ENCODE measurements around the gene LRP2BP.
"Not testable (repeated sequence)": the region's sequence is repeated elsewhere in the genome, so short reads cannot be mapped to it uniquely, and the experiment has no call there.

LRP2BP gene

DNA sequence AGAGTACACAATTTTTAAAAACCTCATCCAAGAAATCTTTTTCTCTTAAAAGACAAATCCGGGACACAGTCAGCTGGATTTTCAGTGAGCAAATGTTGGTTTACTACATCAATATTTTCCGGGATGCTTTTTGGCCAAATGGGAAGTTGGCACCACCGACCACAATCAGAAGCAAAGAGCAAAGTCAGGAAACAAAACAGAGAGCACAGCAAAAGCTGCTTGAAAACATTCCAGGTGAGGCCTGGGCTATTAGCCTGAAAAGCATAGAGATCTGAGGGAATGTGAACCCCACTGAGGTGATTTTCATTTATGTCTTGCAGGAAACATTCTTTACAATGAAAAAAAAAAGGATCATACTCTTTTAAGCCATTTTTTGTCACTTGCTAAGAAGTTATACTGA, 33.9 kb downstream of the LRP2BP start:
- DNase-seq (ENCODE audit: low read depth in 2 of 2): no peak

DNA sequence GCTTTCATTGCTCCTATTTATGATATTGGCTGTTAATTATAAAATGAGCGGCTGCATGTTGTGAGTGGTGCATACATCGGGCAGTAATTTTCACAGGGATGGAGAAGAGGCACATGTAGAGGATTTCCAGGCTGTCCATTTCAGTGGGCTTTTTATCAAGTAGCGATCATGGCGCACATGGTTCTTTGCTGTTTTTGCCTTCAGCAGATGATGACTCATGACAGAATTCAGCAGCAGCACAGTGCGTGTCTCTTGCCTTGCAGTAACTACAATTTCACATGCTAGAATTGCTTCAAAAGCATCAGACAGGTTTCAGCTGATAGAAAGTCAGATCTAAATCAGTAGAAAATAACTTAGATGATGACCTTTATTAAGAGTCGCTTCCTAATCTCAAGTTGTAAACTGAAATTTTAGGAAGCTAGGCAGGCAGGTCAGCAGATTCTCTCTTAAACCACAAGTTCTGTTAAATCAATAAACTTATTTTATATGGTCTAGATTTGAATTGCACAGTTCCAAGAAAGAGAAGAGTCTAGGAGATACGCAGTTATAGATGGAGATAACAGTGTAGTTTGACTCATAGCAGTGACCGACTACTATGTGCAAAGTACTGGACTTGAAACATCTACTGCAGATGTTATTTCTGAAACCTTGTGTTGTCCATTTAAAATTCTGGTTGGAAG, 35.8 kb downstream of the LRP2BP start:
- DNase-seq (ENCODE audit: low read depth in 2 of 2): no peak

DNA sequence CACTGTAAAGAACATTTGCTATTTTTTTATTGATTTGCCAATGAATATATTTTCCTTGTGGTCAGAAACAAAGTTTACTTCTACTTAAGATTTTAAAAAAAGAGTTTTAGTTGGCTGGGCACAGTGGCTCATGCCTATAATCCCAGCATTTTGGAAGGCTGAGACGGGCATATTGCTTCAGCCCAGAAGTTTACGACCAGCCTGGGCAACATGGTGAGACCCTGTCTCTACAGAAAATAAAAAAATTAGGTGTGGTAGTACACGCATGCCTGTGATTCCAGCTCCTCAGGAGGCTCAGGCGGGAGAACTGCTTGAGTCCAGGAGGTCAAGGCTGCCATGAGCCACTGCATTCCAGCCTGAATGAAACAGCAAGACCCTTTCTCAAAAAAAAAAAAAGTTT, 36.8 kb downstream of the LRP2BP start:
- no peak for DNase-seq (ENCODE audit: low read depth in 2 of 2)

DNA sequence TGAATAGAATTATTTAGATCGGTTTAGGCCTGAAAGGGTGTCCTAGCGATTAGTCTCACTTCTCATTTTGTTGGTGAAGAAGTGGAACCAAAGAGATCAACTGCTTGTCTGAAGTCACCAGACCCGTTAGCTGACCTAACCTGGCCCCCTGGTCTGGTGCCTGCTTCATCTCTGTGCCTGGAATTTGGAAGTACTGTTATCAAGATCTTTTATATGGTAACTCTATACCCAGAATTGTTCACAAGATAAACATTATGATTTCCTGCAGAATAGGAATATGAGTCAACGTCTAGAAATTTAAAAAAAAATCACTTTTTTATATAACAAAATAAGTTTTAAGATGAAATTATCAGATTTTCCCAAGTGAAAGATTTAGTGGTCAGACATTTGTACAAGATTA, 37.2 kb downstream of the LRP2BP start:
- no peak for DNase-seq (ENCODE audit: low read depth in 2 of 2)

DNA sequence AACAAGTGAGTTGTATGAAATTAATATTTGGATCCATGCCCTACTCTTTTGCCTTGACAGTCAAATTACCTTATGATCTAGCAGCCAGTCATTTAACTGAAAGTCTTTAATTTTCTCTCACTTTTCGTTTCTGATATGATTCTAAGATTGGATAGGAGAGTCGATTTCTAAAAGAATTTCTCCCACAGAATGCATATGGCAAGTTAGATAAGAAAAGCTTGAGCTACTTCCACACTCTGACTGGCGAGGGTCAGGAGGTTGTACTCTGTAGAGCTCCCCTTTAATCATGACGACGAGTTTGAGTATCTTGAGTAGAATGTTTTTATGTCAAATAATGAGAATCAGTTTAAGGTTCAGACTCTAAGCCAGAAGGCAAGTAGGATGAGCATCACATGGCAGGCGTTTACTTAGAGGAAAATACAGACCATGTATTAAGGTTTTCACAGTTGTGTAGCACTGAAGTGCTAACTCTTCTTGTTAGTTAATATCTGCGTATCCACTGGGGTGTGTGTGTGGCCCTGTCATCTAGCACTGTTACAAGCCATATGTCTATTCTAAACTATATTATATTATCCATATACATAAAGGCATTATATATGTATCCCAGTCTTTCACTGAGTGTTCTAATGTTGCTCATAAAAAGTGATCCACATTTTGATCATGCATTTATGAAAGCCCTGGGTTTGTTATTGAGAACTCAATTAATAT, 37.8 kb downstream of the LRP2BP start:
- DNase-seq (ENCODE audit: low read depth in 2 of 2): no peak

DNA sequence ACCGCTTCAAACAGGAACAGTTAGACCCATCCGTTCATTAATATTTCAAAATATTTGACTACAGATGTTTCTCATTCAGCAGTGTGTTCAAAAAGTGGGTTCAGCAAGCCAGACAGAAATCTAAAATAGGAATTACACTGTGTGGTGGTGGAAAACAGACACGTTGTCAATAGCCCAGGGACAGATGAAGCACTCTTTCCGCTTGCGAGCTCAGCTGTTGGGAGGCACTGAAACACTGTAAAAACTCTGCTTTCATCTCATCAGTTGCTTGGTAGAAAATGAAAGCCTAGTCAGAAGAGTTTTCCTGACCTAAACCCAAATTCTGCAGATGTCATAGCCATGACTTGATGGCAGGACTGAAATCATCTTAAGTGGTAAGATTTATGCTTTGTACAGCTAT, 38.5 kb downstream of the LRP2BP start:
- no peak for DNase-seq (ENCODE audit: low read depth in 2 of 2)

DNA sequence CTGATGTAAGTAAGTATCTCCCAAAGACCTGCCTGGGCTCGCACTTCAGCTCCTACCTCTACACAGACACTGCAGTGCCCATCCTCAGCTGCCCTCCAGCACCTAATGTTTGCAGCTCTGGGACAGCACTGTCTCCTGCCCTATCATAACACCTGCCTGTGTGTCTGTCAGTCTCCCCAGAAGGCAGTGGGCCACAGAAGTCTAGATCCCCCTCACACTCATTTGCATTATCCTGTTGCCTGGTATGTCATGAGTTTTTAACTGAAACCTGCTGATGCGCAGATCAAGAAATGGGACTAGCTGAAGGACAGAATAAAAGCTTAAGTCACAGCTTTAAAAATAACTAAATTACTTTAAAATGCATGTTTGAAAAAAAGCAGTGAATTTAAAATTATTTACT, 43.0 kb downstream of the LRP2BP start:
- no peak for DNase-seq (ENCODE audit: low read depth in 2 of 2)

DNA sequence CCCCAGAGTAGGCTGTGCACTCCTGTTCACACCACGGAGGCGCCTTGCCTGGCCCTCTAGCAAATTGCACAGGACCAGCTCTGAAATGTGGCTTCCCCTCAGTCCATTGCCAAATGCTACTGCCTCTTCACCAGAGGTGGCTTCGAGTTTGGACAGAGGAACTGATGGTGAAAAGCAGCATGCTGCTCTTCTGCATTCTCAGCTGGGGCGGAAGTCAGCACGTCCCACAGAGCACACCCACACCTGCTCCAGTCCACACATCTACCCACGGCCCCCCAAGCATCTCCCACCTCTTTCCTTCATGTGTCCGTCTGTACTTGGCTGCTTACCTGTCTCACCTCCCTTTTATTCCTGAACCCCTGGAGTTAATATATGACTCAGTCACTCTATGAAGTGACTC, 43.5 kb downstream of the LRP2BP start:
- no peak for DNase-seq (ENCODE audit: low read depth in 2 of 2)

DNA sequence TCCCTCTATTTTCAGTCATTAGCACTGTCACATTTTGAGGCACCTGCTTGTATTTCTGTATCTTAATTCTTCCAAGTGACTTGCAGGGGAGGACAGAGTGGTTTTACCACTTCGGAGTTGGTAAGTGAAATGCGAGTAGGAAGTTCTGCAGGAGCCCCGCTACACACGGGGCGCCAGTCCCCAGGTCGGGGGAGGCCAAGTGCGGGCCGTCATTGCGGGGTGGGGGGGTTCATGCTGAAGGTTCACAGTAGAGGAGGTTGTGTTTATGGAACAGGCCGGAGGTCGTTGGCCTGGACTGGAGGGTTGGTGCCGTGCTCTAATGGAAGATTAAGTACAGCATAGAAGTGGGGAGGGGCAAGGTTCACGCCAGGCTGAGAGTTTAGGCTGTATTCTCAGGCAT, 44.0 kb downstream of the LRP2BP start:
- no peak for DNase-seq (ENCODE audit: low read depth in 2 of 2)

DNA sequence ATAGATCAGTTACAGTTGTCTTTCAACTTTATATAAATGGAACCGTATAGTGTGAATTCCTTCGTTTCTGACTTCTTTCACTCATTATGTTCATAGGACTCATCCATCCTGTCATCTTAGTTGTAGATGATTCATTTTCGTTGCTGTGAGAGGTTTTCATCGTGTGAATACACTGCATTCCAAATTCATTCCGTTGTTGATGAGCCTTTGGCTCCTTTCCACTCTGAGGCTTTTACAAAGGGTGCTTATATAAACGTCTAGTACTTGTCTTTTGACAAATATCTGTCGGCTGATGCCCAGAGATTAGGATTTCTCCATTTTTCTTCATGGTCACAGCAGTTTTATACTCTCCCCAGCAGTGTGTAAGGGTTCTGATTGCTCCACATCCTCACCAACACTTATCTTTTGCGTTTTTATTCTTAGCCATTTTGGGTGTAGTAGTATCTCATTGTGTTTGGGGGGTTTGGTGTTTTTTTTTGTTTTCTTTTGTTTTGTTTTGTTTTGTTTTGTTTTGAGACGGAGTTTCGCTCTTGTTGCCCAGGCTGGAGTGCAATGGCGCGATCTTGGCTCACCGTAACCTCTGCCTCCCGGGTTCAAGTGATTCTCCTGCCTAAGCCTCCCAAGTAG, 48.6 kb downstream of the LRP2BP start:
- DNase-seq (ENCODE audit: low read depth in 2 of 2): no peak

DNA sequence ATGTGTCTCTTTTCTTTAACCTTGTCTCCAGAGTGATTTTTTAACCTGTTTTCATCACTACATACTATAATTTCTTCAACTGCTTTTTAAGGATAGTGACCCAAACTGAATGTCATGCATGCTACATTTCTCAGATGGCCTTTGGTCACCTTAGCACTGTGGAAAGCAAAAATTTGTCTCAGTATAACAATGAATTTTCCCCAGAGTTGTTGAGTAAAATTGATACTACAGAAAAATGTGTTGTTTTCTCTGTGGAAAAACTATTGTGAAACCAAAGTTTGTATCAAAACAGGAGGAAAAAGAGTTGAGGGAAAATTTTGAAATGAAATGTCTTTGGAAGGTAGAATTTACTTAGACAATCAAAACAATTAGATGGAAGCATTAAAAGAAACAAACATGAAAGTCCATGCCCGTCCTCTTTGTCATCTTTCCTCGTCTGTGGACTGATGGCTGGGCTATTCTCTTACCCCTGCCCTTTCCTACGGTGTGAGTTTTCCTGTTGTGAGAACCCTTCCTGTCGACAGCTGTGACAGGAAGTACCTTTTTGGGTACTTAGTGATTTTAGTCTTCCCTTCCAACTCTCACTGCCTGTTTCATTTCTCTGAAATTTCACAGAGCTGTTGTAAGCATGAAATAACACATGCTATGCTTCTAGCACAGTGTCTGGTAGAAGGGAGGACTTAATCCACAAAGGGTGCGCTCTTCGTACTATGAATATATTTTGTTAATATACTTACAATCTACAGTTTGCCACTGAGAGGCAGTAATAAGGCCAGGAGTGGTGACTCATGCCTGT, 50.8 kb downstream of the LRP2BP start:
- no peak for DNase-seq (ENCODE audit: low read depth in 2 of 2)

DNA sequence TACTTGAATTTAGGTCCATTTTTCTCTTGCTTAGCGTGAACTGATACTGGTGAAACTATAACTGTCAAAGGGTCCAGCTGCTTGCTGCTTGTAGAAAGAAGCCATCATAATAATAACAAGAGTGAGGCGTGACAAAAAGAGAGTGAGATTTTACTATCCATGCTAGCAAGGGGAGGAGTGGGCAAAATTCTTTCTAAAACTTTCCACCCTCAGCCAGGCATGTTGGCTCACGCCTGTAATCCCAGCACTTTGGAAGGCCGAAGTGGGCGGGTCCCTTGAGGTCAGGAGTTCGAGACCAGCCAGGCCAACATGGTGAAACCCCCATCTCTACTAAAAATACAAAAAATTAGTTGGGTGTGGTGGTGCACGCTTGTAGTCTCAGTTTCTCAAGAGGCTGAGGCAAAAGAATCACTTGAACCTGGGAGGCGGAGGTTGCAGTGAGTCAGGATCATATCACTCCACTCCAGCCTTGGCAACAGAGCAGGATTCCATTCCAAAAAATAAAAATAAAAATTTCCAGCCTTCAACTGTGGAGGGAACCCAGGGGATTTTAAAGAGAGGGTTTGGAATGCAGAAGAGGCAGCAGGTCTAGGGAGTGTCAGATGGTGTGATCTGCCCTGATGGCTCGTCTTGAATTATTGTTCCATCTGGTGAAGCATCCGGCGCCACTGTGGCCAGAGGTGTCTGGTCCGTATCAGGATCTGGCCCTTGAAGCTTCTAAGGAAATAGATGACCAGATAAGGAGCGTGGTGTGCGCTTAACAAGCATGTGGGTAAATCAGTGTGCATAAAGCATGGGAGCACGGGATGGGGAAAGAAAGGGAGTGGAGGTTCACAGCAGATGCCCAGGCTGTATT, 51.8 kb downstream of the LRP2BP start:
- no peak for DNase-seq (ENCODE audit: low read depth in 2 of 2)

DNA sequence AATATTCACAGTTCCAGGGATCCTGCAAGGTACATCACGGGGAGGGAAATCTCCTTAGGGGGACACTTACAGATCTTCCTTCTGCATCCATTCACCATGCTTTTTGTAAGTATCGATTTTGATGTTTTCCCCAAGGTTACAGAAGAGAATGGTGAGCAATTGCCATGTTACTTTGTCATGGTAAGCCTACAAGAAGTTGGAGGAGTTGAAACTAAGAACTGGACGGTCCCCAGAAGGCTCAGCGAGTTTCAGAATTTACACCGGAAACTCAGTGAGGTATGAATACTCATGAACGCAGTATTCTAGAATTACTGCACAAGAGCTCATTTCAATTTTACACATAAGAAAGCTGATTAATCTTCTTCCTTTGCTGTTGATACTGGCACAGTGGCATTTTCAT, 53.9 kb downstream of the LRP2BP start:
- no peak for DNase-seq (ENCODE audit: low read depth in 2 of 2)

DNA sequence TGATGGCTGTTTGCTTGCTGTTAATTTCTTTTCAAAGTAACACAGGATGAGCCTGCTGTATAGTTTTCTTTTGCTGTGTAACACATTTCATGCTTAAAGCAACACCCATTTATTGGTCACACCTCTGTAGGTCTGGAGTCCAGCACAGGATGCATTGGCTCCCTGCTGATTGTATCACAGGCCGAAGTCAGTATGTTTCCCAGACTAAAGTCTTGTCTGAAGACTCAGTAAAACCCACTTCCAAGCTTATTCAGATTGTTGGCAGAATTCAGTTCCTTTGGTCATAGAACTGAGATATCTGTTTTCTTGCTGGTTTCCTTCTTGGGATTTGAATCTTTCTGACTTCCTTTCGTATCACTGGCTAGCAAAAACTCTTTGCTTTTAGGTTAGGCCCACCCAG, 54.3 kb downstream of the LRP2BP start:
- no peak for DNase-seq (ENCODE audit: low read depth in 2 of 2)

DNA sequence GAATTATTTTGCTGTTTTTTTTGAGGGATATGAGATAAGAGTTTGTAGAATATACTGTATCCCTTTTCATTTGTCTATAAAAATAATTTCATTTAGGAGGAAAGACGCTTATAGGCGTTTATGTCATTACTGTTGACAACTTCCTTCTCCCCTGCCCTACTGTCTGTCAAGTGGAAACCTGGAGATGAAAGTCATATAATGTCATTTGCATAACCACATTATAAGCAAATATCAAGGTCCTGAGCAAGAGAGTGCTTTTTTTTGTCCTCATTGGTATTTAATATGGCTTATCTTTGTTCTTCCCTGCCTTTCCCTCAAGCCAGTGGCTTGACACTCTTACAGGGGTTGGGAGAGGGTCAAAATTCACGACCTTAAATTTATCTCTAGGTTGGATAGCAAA, 55.8 kb downstream of the LRP2BP start:
- DNase-seq (ENCODE audit: low read depth in 2 of 2): no peak

DNA sequence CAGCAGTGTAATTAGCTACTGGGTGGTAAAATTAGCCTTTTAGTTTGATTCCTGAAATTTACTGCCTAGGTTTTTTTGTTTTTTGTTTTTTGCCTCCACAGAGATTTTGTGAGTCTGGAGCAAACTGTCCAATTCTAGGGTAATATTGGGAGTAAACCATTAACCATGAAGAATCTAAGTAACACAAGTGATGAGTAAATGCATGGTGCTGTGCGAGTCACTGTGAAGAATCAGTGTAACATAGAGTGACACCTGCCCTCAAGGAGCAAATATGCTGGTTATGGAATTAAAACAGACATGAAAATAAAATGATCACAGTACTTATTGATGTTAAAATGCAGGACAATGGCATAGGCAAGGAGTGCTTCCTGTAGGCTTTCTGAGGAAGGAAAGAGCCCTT, 60.1 kb downstream of the LRP2BP start:
- no peak for DNase-seq (ENCODE audit: low read depth in 2 of 2)

DNA sequence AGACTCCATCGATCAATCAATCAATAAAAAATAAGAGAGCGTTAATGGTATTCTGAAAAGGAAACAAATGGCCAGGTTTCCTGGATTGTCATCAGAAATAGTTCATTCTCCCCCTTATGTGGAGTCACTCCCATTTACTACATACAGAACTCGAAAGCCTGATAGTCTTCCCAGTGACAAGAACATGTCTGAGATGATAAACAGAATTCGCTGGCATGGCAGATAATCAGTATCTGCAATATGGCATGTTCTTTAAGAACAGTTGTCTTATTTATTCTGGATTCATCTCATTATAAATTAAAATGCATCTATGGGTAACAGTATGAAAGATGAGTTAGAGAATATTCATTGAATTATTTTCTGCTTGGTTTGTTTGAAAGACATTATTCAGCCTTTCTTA, 61.4 kb downstream of the LRP2BP start:
- DNase-seq (ENCODE audit: low read depth in 2 of 2): no peak

DNA sequence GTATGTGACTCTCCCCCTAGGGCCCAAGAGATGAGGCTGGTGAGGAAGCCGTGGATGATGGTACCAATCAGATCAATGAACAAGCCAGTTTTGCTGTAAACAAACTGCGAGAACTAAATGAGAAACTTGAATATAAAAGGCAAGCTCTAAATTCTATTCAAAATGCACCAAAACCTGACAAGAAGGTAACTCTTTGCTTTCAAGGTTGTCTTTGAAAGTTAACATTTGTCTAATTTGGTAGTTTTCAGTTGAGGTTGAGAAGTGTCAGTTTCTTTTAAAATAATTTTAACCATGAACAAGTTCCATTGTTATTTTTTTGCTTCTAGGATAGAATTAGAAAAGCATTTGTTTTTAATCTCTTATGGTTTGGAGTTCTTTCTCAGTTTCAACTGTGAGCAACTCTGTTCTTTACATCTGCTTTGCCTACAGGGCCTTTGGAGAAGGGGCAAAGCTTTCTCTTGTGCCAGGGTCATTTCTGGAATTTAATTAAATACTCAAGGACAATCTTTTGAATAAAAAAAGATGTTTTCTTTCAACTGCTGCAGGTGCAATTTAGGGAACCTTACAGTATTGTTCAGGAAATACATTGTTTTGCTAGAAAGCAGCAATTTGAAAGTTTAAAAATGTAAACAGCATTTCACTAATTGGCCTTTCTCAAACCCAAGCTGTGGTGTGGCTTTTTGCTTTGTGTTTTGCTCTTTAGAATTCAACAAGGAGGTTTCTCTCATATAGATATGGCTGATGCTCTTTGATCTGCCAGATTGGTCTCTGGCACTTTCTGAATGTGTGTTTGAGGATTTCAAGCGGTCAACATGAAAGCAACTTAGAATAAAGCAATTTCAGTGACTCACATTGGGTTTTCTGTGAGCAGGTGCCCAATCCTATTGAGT, 62.9 kb downstream of the LRP2BP start:
- no peak for DNase-seq (ENCODE audit: low read depth in 2 of 2)

DNA sequence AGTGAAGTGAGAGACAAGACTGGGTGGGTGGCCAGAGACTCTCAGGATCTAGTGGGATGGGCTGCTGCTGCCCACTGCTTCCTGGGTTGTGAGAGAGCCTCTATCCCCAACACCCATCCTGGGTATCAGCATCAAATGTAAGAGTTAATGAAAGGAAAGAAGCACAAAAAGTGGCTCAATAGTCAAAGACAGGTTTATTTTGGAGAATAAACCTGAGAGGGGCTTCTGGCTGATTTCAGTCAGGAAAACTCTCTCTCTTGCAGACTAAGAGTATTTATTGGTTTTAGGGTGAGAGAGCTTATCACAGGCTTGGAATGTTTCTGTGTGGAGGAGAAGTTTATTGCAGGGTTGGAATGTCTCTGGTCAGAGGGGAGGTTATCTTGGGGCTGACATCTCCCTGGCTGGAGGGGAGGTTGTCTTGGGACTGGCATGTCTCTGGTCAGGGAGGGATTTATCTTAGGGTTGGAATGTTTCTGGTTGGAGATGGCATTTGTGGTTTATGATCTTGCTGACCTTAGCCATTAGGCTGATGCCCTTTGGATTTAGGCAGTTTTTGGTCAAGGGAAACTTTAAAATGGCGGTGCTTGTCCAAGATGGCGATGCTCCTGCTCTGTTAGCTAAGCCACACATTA, 65.7 kb downstream of the LRP2BP start:
- not testable (repeated sequence) for DNase-seq (ENCODE audit: low read depth in 2 of 2)

DNA sequence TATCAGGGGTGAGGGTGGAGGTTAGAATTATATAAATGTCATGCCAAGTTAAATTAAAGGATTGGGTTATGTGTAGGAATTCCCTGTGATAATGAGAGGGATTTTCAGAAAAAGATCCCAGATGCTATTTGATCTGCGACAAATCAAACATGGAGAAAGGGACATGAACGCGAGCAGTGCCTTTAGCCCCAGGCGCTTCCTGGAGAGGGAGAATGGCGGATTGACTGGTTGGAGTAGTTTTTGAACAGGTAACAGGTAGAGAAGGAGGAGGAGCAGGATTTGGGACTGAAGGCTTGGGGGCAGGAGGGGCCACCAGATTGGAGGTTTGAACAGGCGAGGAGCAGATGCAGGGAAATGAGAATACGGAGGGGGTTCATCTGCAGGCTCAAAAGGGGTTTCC, 67.1 kb downstream of the LRP2BP start:
- DNase-seq (ENCODE audit: low read depth in 2 of 2): no peak

All from stimulated activated CD8-positive, alpha-beta memory T cell treated with anti-CD3 and anti-CD28 coated beads, Interleukin-15, amount 100 ng/mL, for 48 hours (primary cell).